Uterus (tissue), 2 donors: ENCODE results near the gene RPL11.

ENCODE experiments used
- CTCF ChIP-seq, 4 experiments: fragments of 200-600 bp in 2 of 4; fragments of 450-650 bp in 2 of 4; sonication (generic) in 2 of 4; IDR thresholded peaks; one replicate each; pipeline ENCODE4 v1.5.1; 2016 to 2019; ENCODE audit warnings: antibody characterized with exemption in 4 of 4, mild to moderate bottlenecking in 2 of 4, moderate library complexity in 1 of 4
- POLR2A ChIP-seq, 2 donors: fragments of 450-650 bp; IDR thresholded peaks; one replicate each; pipeline ENCODE4 v1.6.1; 2016; ENCODE audit warnings: antibody characterized with exemption in 2 of 2, mild to moderate bottlenecking in 1 of 2, moderate library complexity in 1 of 2

- TF ChIP-seq POLR2A (IDR thresholded peaks at IDR 0.05), result no peak
- TF ChIP-seq CTCF (IDR thresholded peaks at IDR 0.05), result no peak
Observed at GRCh38 chr1:23667411-23667810, 24.2 kb upstream of the RPL11 start.
